Caco-2 (cell line): ENCODE results near the gene ENTPD8. TPM values are rescaled to one million over a fixed set of nuclear protein-coding genes. Genes with fewer than 3 reads are reported as not detected.
A peak's percentile ranks its signal among the peaks of the same experiment; 100 is the strongest.

Experiments
- BruUV-seq: library from RNA; stranded (reverse); fragments of 400-500 nt; replicated peaks from 2 replicates; lab custom pipeline; 2021; lab: Mats Ljungman, UMichigan
- CTCF ChIA-PET: fragments of 300-600 bp; sonication (Branson Sonifier 250); formaldehyde crosslinking; loops from one replicate; lab custom pipeline; 2022; ENCODE audit warnings: antibody characterized with exemption; lab: Charles Lee
- POLR2A ChIA-PET: fragments of 300-600 bp; sonication (Branson Sonifier 250); formaldehyde crosslinking; loops from one replicate; lab custom pipeline; 2022; ENCODE audit warnings: antibody characterized with exemption; lab: Charles Lee
- DNase-seq, 2 experiments: peaks; one replicate each; pipeline versions ENCODE4 v3.0.0 to v3.0.0-alpha.2; 2020 to 2022
- H3K27me3 ChIP-seq: replicated peaks from 2 replicates; pipeline ENCODE4 v1.6.0; 2011; ENCODE audit warnings: low read length; ENCODE audit not compliant: control insufficient read depth, insufficient read depth
- H3K36me3 ChIP-seq: 2 replicates; pipeline ENCODE4 v1.5.1; 2011; ENCODE audit warnings: low read length; ENCODE audit not compliant: control insufficient read depth, insufficient read depth
- H3K4me1 ChIP-seq: fragments of 250-450 bp; sonication (Bioruptor Pico); 2 replicates; pipeline ENCODE4 v1.5.1; 2020; ENCODE audit warnings: mild to moderate bottlenecking
- H3K4me3 ChIP-seq: 2 replicates; pipeline ENCODE4 v1.5.1; 2011; ENCODE audit warnings: low read depth, mild to moderate bottlenecking, control low read depth, low read length
- H3K9me3 ChIP-seq: fragments of 250-450 bp; sonication (Bioruptor Pico); 2 replicates; pipeline ENCODE4 v1.5.1; 2020; ENCODE audit warnings: mild to moderate bottlenecking, moderate library complexity
- H3K27ac Mint-ChIP-seq: one replicate; pipeline ENCODE4 v1.8.0; 2022; ENCODE audit warnings: mixed read lengths; ENCODE audit not compliant: unreplicated experiment
- H3K27me3 Mint-ChIP-seq: one replicate; pipeline ENCODE4 v1.8.0; 2022; ENCODE audit warnings: mixed read lengths; ENCODE audit not compliant: insufficient read depth, unreplicated experiment
- H3K36me3 Mint-ChIP-seq: one replicate; pipeline ENCODE4 v1.8.0; 2022; ENCODE audit warnings: mild to moderate bottlenecking, mixed read lengths; ENCODE audit not compliant: insufficient read depth, unreplicated experiment
- H3K4me1 Mint-ChIP-seq: one replicate; pipeline ENCODE4 v1.8.0; 2022; ENCODE audit warnings: low read depth, mixed read lengths; ENCODE audit not compliant: unreplicated experiment
- H3K4me3 Mint-ChIP-seq: one replicate; pipeline ENCODE4 v1.8.0; 2022; ENCODE audit warnings: mild to moderate bottlenecking, moderate library complexity, mixed read lengths; ENCODE audit not compliant: unreplicated experiment
- H3K9me3 Mint-ChIP-seq: one replicate; pipeline ENCODE4 v1.8.0; 2022; ENCODE audit warnings: mixed read lengths; ENCODE audit not compliant: unreplicated experiment
- CTCF ChIP-seq, 2 experiments: fragments of 200-600 bp in 1 of 2; IDR thresholded peaks; 1 replicate in 1 of 2; 2 replicates in 1 of 2; pipeline versions ENCODE4 v1.5.1 to v1.8.0; 2011 to 2022; ENCODE audit warnings: antibody characterized with exemption in 1 of 2, control low read depth in 1 of 2, inconsistent platforms in 1 of 2, low read depth in 1 of 2, low read length in 1 of 2, mild to moderate bottlenecking in 1 of 2, moderate library complexity in 1 of 2; ENCODE audit not compliant: insufficient read depth in 1 of 2, severe bottlenecking in 1 of 2, unreplicated experiment in 1 of 2
- intact Hi-C: fragments of 100-400 bp; cut with micrococcal nuclease; formaldehyde crosslinking; loops from one replicate; pipeline ENCODE4 v1.10.0; 2022; ENCODE audit not compliant: unreplicated experiment
- total RNA-seq: library from RNA; stranded (reverse); gene quantifications from 2 replicates; pipeline ENCODE4 v1.2.3, GENCODE V29; 2022

Gene ENTPD8
- total RNA-seq, 1 experiment from 2014 or later = 8.6 TPM

DNA sequence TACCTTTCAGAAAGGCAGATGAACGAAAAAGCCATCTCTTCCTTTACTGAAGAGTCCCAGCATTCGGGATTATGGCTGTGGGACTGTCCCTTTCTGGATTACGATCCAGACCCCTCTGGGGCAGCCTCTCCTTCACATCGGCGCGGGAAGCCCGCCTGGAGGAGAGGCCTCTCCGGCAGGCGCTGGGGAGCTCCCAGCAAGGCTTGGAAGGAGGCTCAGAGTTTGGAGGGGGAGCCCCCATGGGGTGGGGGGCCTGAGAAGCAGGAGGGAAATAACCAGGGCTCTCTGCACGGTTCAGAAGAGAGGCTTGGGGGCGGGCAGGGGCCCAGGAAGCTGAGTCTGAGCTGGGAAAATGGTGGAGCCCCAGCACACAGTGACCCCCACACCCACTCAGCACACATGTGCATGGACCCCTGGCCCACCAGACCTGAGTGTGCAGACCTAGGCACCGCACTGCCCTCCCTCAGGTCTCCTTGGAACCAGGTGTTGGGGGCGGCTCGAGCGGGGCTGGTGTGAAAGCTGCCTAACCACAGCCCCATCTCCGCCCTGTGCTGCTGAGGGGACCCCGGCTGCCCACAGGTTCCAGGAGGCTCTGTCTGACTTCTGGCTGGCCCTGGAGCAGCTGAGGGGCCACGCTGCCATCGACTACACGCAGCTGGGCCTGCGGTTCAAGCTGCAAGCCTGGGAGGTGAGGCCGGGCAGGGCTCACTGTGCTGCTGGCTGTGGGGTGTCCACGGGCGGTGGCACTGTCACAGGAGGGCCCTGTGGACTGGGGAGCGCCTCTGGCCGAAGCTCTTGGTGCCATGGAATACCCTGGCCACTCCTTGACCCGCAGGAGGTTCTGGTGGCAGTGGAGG is 13.5 kb downstream of the ENTPD8 start:
- TF ChIP-seq CTCF (IDR thresholded peaks at IDR 0.05; ENCODE audit: insufficient read depth in 1 of 2, low read depth in 1 of 2, low read length in 1 of 2, severe bottlenecking in 1 of 2, unreplicated experiment in 1 of 2) = no peak

DNA sequence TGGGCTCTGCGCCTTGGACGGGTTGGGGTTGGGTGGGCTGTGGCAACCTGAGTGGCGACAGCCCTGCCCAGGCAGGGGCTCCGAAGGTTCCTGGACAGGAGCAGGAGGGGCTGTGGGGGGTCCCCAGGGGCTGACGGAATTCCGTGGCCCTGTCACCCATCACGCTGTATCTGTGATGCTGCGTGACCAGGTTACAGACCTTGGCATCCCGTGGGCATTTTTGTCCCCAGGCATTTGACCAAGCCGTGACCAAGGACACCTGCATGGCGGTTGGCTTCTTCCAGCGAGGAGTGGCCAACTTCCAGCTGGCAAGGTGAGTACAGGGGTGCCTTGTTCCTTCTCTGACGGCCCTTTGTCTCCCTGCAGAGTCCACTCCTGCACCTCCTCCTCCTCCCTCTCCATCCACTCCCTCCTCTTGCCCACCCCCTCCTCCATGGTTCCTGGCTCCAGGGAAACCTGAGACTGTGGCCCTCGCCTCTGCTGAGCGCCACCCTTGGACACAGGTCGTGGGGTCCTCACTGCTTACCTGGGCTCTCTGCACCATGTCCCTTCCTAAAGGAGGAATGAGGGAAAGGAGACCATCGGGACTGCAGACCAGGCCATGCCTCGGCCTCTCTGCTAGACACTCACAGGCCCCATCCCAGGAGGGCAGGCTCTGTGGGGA is 15.0 kb downstream of the ENTPD8 start:
- no peaks in the 10 kb centered on the region for H3K9me3 Mint-ChIP-seq
- TF ChIP-seq CTCF (IDR thresholded peaks at IDR 0.05; ENCODE audit: insufficient read depth in 1 of 2, low read depth in 1 of 2, low read length in 1 of 2, severe bottlenecking in 1 of 2, unreplicated experiment in 1 of 2) = no peak
- peaks cover 6% of the 10 kb centered on the region for H3K4me1 Mint-ChIP-seq
- H3K27me3 Mint-ChIP-seq = no peaks in the 10 kb centered on the region
- no peak overlapping the region for H3K4me3 ChIP-seq
- peak in 1 of 2 experiments; percentile 15 for DNase-seq
- peaks cover 6% of the 10 kb centered on the region for H3K36me3 Mint-ChIP-seq
- ChIA-PET POLR2A (no interaction called here), CTCF (no interaction called here)
- no peak overlapping the region for H3K27ac Mint-ChIP-seq
- no peaks in the 10 kb centered on the region for H3K9me3 ChIP-seq
- intact Hi-C loops = no loop called here
- H3K4me3 Mint-ChIP-seq = no peak overlapping the region
- no peaks in the 10 kb centered on the region for H3K36me3 ChIP-seq
- no TSS peak for BruUV-seq
- H3K4me1 ChIP-seq = peaks cover 16% of the 10 kb centered on the region
- H3K27me3 ChIP-seq = no peaks in the 10 kb centered on the region

More for the DNA sequence above, 13.5 kb downstream of the ENTPD8 start:
- intact Hi-C loops = loop anchor here (1.0 kb wide), 1 partner anchor 18 kb away; no protein-coding TSS in a partner anchor
- no peak overlapping the region for H3K27ac Mint-ChIP-seq
- no peaks in the 10 kb centered on the region for H3K27me3 Mint-ChIP-seq
- H3K36me3 Mint-ChIP-seq = peaks cover 6% of the 10 kb centered on the region
- ChIA-PET POLR2A (no interaction called here), CTCF (interaction anchor here (0.6 to 1.0 kb wide), 2 partner anchors 15 to 107 kb away, joined by 3 to 6 read pairs; no protein-coding TSS in a partner anchor)
- Histone ChIP-seq H3K36me3 (no peaks in the 10 kb centered on the region), H3K4me3 (no peak overlapping the region), H3K4me1 (peaks cover 16% of the 10 kb centered on the region), H3K27me3 (no peaks in the 10 kb centered on the region), H3K9me3 (no peaks in the 10 kb centered on the region)
- no peak overlapping the region for H3K4me3 Mint-ChIP-seq
- no TSS peak for BruUV-seq
- no peak for DNase-seq
- H3K4me1 Mint-ChIP-seq = peaks cover 6% of the 10 kb centered on the region
- H3K9me3 Mint-ChIP-seq = no peaks in the 10 kb centered on the region
